B cell (primary cell): ENCODE data around the gene OR2T6. TPM values are rescaled to one million over a fixed set of nuclear protein-coding genes. Genes with fewer than 3 reads are reported as not detected.

Experiments
- ATAC-seq: fragments of 200-7000 bp; cut with Tn5 transposase; one replicate; pipeline ENCODE4 v1.10.0; 2021; ENCODE audit warnings: low read depth, mild to moderate bottlenecking, moderate number of reproducible peaks, moderate library complexity
- CTCF ChIA-PET: fragments of 350-600 bp; sonication (Branson Sonifier 250); formaldehyde crosslinking; loops from one replicate; lab custom pipeline; 2021; ENCODE audit warnings: antibody characterized with exemption, inconsistent platforms; lab: Charles Lee
- POLR2A ChIA-PET: fragments of 350-600 bp; sonication (Branson Sonifier 250); formaldehyde crosslinking; loops from one replicate; lab custom pipeline; 2021; ENCODE audit warnings: antibody characterized with exemption; lab: Charles Lee
- DNase-seq: peaks from one replicate; pipeline ENCODE4 v3.0.0; 2013
- H2AFZ ChIP-seq: 2 replicates; pipeline ENCODE4 v1.6.1; 2012; ENCODE audit warnings: mild to moderate bottlenecking, low read depth, low read length; ENCODE audit not compliant: insufficient read depth, poor library complexity, severe bottlenecking
- H3K27ac ChIP-seq, 2 donors: 1 replicate in 1 of 2; 2 replicates in 1 of 2; pipeline ENCODE4 v1.5.1; 2012 to 2013; ENCODE audit warnings: low read length in 2 of 2, mild to moderate bottlenecking in 2 of 2, moderate library complexity in 1 of 2
- H3K27me3 ChIP-seq, 4 experiments: fragments of 200-600 bp in 1 of 4; sonication (generic) in 1 of 4; replicated peaks in 1 of 4; 1 replicate in 2 of 4; 2 replicates in 2 of 4; pipeline versions ENCODE4 v1.6.1 to v1.7.0; 2013 to 2016; ENCODE audit warnings: low read length in 3 of 4, mild to moderate bottlenecking in 2 of 4, mixed read lengths in 1 of 4, moderate library complexity in 1 of 4; ENCODE audit not compliant: insufficient read depth in 4 of 4, control insufficient read depth in 3 of 4; ENCODE audit errors: control extremely low read depth in 1 of 4
- H3K36me3 ChIP-seq, 2 experiments: replicated peaks in 1 of 2; 1 replicate in 1 of 2; 2 replicates in 1 of 2; pipeline versions ENCODE4 v1.6.1 to v1.7.1; 2013; ENCODE audit warnings: low read length in 1 of 2; ENCODE audit not compliant: insufficient read depth in 2 of 2, control insufficient read depth in 1 of 2; ENCODE audit errors: control extremely low read depth in 1 of 2, extremely low read depth in 1 of 2
- H3K4me1 ChIP-seq, 2 donors: fragments of 200-600 bp in 1 of 2; sonication (generic) in 1 of 2; 1 replicate in 1 of 2; 2 replicates in 1 of 2; pipeline versions ENCODE4 v1.5.1 to v1.6.1; 2013 to 2017; ENCODE audit warnings: low read length in 2 of 2; ENCODE audit not compliant: control insufficient read depth in 2 of 2, insufficient read depth in 2 of 2
- H3K4me2 ChIP-seq: replicated peaks from 2 replicates; pipeline ENCODE3; 2012; ENCODE audit warnings: mild to moderate bottlenecking, low read depth, low read length; ENCODE audit not compliant: poor library complexity, severe bottlenecking
- H3K4me3 ChIP-seq, 5 experiments: fragments of 200-600 bp in 1 of 5; sonication (generic) in 1 of 5; 1 replicate in 3 of 5; 2 replicates in 2 of 5; pipeline versions ENCODE4 v1.5.1 to v1.7.0; 2011 to 2016; ENCODE audit warnings: low read length in 4 of 5, mild to moderate bottlenecking in 4 of 5, low read depth in 2 of 5, control low read depth in 1 of 5, moderate library complexity in 1 of 5; ENCODE audit not compliant: insufficient read depth in 1 of 5; ENCODE audit errors: control extremely low read depth in 1 of 5, extremely low read depth in 1 of 5
- H3K79me2 ChIP-seq: fragments of 200-600 bp; sonication (generic); one replicate; pipeline ENCODE4 v1.6.0; 2016; ENCODE audit warnings: low read length; ENCODE audit not compliant: control insufficient read depth, insufficient read depth
- H3K9ac ChIP-seq: fragments of 200-600 bp; sonication (generic); 2 replicates; pipeline ENCODE4 v1.6.1; 2017; ENCODE audit warnings: mild to moderate bottlenecking, low read length, moderate library complexity
- H3K9me3 ChIP-seq, 3 donors: one replicate each; pipeline versions ENCODE4 v1.6.1 to v1.7.1; 2013; ENCODE audit warnings: low read length in 2 of 3; ENCODE audit not compliant: control insufficient read depth in 2 of 3, insufficient read depth in 1 of 3; ENCODE audit errors: control extremely low read depth in 1 of 3
- H4K20me1 ChIP-seq: 2 replicates; pipeline ENCODE4 v1.6.0; 2012; ENCODE audit warnings: mild to moderate bottlenecking, low read length; ENCODE audit not compliant: insufficient read depth, control insufficient read depth, poor library complexity, severe bottlenecking
- H3K27ac Mint-ChIP-seq: one replicate; pipeline ENCODE4 v1.8.0; 2021; ENCODE audit warnings: mixed read lengths
- H3K27me3 Mint-ChIP-seq: one replicate; pipeline ENCODE4 v1.8.0; 2021; ENCODE audit warnings: mixed read lengths
- H3K4me1 Mint-ChIP-seq: one replicate; pipeline ENCODE4 v1.8.0; 2021; ENCODE audit warnings: mixed read lengths
- H3K4me3 Mint-ChIP-seq: one replicate; pipeline ENCODE4 v1.8.0; 2021; ENCODE audit warnings: mixed read lengths
- H3K9me3 Mint-ChIP-seq: one replicate; pipeline ENCODE4 v1.8.0; 2022; ENCODE audit warnings: mixed read lengths; ENCODE audit not compliant: insufficient read depth
- EZH2 ChIP-seq: IDR thresholded peaks from 2 replicates; pipeline ENCODE4 v1.6.1; 2012; ENCODE audit warnings: borderline replicate concordance, low read depth, mild to moderate bottlenecking, moderate library complexity, low read length; ENCODE audit not compliant: insufficient read depth, poor library complexity, severe bottlenecking
- WGBS: methylation state at CpG from one replicate; pipeline ENCODE4 v1.1.5; 2013; ENCODE audit warnings: missing lambda C conversion rate; ENCODE audit not compliant: insufficient coverage; 5-methylcytosine and 5-hydroxymethylcytosine counted together
- intact Hi-C: fragments of 100-400 bp; cut with micrococcal nuclease; formaldehyde crosslinking; loops from one replicate; pipeline ENCODE4 v1.10.0; 2022
- polyA plus RNA-seq: library from polyadenylated mRNA; depleted of rRNA; stranded (reverse); fragments of >200 nt; gene quantifications from 2 replicates; pipeline ENCODE4 v1.2.3, GENCODE V29; 2012
- total RNA-seq, 2 donors: library from RNA; stranded (reverse); fragments of 120-200 nt in 1 of 2; gene quantifications; 1 replicate in 1 of 2; 2 replicates in 1 of 2; pipeline versions ENCODE4 v1.2.3 to v1.2.4, GENCODE V29; 2013 to 2022
- TF ChIP-seq, protein P1 (sequence below): fragments of 200-600 bp; IDR thresholded peaks from one replicate; pipeline ENCODE4 v1.8.0; 2022; ENCODE audit warnings: antibody characterized with exemption, mild to moderate bottlenecking

The OR2T6 gene
- total and polyA plus RNA-seq, 2 donors (not counting 1 experiment from before 2014, with no cell fraction given), result not detected

GRCh38 chr1:248376916-248377315 lies 1.4 kb downstream of the OR2T6 start:
- ChIA-PET CTCF (no interaction called here), POLR2A (no interaction called here)
- Mint-ChIP-seq H3K9me3 (no peaks in the 10 kb centered on the region), H3K27me3 (peaks cover 9% of the 10 kb centered on the region), H3K4me1 (no peaks in the 10 kb centered on the region), H3K4me3 (no peak overlapping the region), H3K27ac (no peak overlapping the region)
- Histone ChIP-seq H3K27ac (no peak overlapping the region), H3K9me3 (no peaks in the 10 kb centered on the region), H3K79me2 (no peaks in the 10 kb centered on the region), H3K36me3 (no peaks in the 10 kb centered on the region), H4K20me1 (no peaks in the 10 kb centered on the region), H3K4me2 (no peak overlapping the region), H2AFZ (no peak overlapping the region), H3K9ac (no peak overlapping the region), H3K27me3 (no peaks in the 10 kb centered on the region), H3K4me1 (no peaks in the 10 kb centered on the region), H3K4me3 (no peak overlapping the region)
- intact Hi-C loops, result no loop called here
- ATAC-seq (no peak), DNase-seq (no peak)
- WGBS, result 83% methylated on average over 1 of the region's 3 CpGs
- TF ChIP-seq EZH2, result no peak
- TF ChIP-seq, protein P1, sequence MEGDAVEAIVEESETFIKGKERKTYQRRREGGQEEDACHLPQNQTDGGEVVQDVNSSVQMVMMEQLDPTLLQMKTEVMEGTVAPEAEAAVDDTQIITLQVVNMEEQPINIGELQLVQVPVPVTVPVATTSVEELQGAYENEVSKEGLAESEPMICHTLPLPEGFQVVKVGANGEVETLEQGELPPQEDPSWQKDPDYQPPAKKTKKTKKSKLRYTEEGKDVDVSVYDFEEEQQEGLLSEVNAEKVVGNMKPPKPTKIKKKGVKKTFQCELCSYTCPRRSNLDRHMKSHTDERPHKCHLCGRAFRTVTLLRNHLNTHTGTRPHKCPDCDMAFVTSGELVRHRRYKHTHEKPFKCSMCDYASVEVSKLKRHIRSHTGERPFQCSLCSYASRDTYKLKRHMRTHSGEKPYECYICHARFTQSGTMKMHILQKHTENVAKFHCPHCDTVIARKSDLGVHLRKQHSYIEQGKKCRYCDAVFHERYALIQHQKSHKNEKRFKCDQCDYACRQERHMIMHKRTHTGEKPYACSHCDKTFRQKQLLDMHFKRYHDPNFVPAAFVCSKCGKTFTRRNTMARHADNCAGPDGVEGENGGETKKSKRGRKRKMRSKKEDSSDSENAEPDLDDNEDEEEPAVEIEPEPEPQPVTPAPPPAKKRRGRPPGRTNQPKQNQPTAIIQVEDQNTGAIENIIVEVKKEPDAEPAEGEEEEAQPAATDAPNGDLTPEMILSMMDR, result no peak

DNA sequence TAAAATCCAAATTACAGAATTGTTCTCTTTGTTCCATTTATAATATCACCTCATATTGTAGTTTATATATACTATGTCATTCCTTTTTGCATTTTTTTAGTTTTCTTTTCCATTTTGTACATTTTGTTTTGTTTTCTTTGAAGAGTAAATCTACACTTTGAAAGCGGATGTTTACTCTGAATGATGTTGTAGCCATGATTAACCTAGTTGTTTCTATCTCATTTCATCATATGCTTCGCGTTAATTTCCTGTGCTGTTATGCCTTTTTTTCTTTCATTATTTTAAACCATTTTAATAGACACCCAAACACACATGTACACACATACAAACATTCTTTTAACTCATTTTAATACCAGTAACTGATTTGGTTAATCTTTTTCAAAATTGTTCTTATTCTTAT lies 5.3 kb downstream of the OR2T6 start:
- intact Hi-C loops, result no loop called here
- H3K4me1 ChIP-seq, result no peaks in the 10 kb centered on the region
- Mint-ChIP-seq H3K9me3 (no peaks in the 10 kb centered on the region), H3K27me3 (peaks cover 10% of the 10 kb centered on the region), H3K4me1 (no peaks in the 10 kb centered on the region), H3K27ac (no peak overlapping the region), H3K4me3 (no peak overlapping the region)
- H3K9ac ChIP-seq, result no peak overlapping the region
- H3K27me3 ChIP-seq, result no peaks in the 10 kb centered on the region
- H3K4me2 ChIP-seq, result no peak overlapping the region
- TF ChIP-seq EZH2, result no peak
- TF ChIP-seq, protein P1, result no peak
- H4K20me1 ChIP-seq, result no peaks in the 10 kb centered on the region
- WGBS, result no CpG with 5 or more reads among the region's 3 CpGs
- H3K36me3 ChIP-seq, result no peaks in the 10 kb centered on the region
- H3K4me3 ChIP-seq, result no peak overlapping the region
- no peaks in the 10 kb centered on the region for H3K79me2 ChIP-seq
- no peak overlapping the region for H2AFZ ChIP-seq
- H3K27ac ChIP-seq, result no peak overlapping the region
- ChIA-PET POLR2A (interaction anchor here (0.6 kb wide), 1 partner anchor 1112 kb away, joined by 3 read pairs; no protein-coding TSS in a partner anchor), CTCF (no interaction called here)
- no peaks in the 10 kb centered on the region for H3K9me3 ChIP-seq
- DNase-seq, result no peak
- no peak for ATAC-seq
